GM23248 (cell line): ENCODE results near the gene SPATS2L.

ENCODE experiments used
- EZH2 ChIP-seq: fragments of 200-600 bp; sonication (generic); IDR thresholded peaks from 2 replicates; pipeline ENCODE4 v1.6.1; 2018; ENCODE audit warnings: antibody characterized with exemption, mild to moderate bottlenecking; ENCODE audit not compliant: insufficient read depth, poor library complexity, severe bottlenecking
- EZH2phosphoT487 ChIP-seq: fragments of 200-600 bp; sonication (generic); IDR thresholded peaks from 2 replicates; pipeline ENCODE4 v1.6.1; 2018; ENCODE audit warnings: antibody characterized with exemption, moderate library complexity, mild to moderate bottlenecking, low read depth; ENCODE audit not compliant: insufficient read depth

GRCh38 chr2:200470230-200470629 lies 163.7 kb downstream of the SPATS2L start:
- TF ChIP-seq EZH2 (no peak), EZH2phosphoT487 (no peak)
